GM12891 (cell line): ENCODE measurements around the gene RUNX1.

Experiments
- DNase-seq: peaks from one replicate; pipeline ENCODE4 v3.0.0; 2011; ENCODE audit warnings: low spot score; ENCODE audit not compliant: insufficient read length
- FAIRE-seq: peaks from 2 replicates; lab custom pipeline; 2011; peaks lifted over from hg19 to GRCh38; lab: Jason Lieb, UNC
- PAX5 ChIP-seq: IDR thresholded peaks from 2 replicates; pipeline ENCODE4 v1.6.1; 2011; ENCODE audit warnings: low read length, moderate library complexity, mild to moderate bottlenecking; ENCODE audit not compliant: insufficient read depth, severe bottlenecking
- POLR2A ChIP-seq: IDR thresholded peaks from 2 replicates; pipeline ENCODE4 v1.6.1; 2011; ENCODE audit warnings: low read depth, low read length, control low read depth
- POLR2AphosphoS5 ChIP-seq: IDR thresholded peaks from 2 replicates; pipeline ENCODE4 v1.6.1; 2011; ENCODE audit warnings: low read depth, low read length, control low read depth
- POU2F2 ChIP-seq: IDR thresholded peaks from 2 replicates; pipeline ENCODE4 v1.6.1; 2011; ENCODE audit warnings: low read depth, mild to moderate bottlenecking, control low read depth, low read length, moderate library complexity
- SPI1 ChIP-seq: IDR thresholded peaks from 2 replicates; pipeline ENCODE4 v1.6.1; 2011; ENCODE audit warnings: low read depth, low read length, control low read depth
- TAF1 ChIP-seq: IDR thresholded peaks from 2 replicates; pipeline ENCODE4 v1.6.1; 2011; ENCODE audit warnings: low read depth, low read length, control low read depth

Gene RUNX1

GRCh38 chr21:34905218-34905537 is 143.9 kb downstream of the RUNX1 start:
- no peak for FAIRE-seq
- no peak for TF ChIP-seq SPI1
- TF ChIP-seq POLR2A, result no peak
- TF ChIP-seq POU2F2, result no peak
- TF ChIP-seq TAF1, result no peak
- TF ChIP-seq PAX5, result no peak
- no peak for TF ChIP-seq POLR2AphosphoS5

GRCh38 chr21:34904526-34905217 is 144.4 kb downstream of the RUNX1 start:
- no peak for FAIRE-seq
- DNase-seq, result no peak
- TF ChIP-seq PAX5, result no peak
- TF ChIP-seq POLR2A, result no peak
- no peak for TF ChIP-seq TAF1
- TF ChIP-seq SPI1, result no peak
- TF ChIP-seq POU2F2, result no peak
- no peak for TF ChIP-seq POLR2AphosphoS5

More at GRCh38 chr21:34905218-34905537, 143.9 kb downstream of the RUNX1 start:
- DNase-seq, result no peak

DNA sequence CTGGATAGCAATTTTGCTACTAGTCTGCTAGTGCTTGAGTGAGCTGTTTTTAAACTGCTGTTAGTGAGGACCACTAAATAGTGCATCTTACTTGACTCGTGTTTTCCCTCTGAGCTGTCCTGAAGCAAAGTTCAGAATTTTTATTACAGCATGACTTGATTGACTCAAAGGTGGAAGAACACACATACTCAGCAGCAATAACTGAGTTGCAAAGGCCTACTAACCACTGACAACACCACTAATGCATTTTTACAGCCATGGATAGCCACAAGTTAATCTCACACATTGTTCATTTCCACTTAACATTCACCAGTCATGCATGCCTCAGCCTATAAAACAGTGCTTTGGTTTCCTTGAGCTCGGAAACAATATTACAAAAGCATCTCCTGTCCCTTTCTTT is 148.7 kb downstream of the RUNX1 start:
- no peak for DNase-seq
- TF ChIP-seq PAX5 (no peak), POU2F2 (no peak), TAF1 (no peak), SPI1 (no peak), POLR2AphosphoS5 (no peak), POLR2A (no peak)
- no peak for FAIRE-seq

- TF ChIP-seq PAX5 (no peak), TAF1 (no peak), POLR2A (no peak), POLR2AphosphoS5 (no peak), POU2F2 (no peak), SPI1 (no peak)
- DNase-seq, result no peak
- no peak for FAIRE-seq
Measured at GRCh38 chr21:34899760-34900159, 149.3 kb downstream of the RUNX1 start.

- DNase-seq, result no peak
- FAIRE-seq, result no peak
- TF ChIP-seq POLR2AphosphoS5, result no peak
Measured at GRCh38 chr21:34899302-34899701, 149.8 kb downstream of the RUNX1 start.

GRCh38 chr21:34897828-34898227 is 151.3 kb downstream of the RUNX1 start:
- DNase-seq (no peak), FAIRE-seq (no peak)
- TF ChIP-seq POLR2A (no peak), TAF1 (no peak)

DNA sequence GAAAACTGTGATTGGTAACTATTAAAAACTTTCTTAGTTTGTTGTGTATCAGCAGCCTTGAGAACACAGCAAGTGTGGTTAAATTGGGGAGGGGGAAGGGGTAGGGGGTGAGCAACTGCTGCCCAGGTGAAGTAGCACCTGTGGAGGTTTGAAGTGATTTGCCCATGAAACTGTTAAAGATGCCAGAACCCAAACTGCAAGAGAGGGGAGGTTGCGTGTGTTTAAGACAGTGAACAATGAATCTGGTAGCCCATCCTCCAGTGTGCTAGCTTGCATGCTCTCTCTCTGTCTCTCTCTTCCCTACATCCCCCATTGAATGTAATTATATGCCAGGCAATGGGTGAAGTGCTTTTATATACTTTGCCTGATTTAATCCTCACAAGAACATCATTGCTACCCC is 154.7 kb downstream of the RUNX1 start:
- FAIRE-seq, result no peak
- no peak for TF ChIP-seq SPI1
- TF ChIP-seq POU2F2, result no peak
- no peak for TF ChIP-seq PAX5
- TF ChIP-seq POLR2A, result no peak
- no peak for TF ChIP-seq TAF1
- no peak for TF ChIP-seq POLR2AphosphoS5
- no peak for DNase-seq

DNA sequence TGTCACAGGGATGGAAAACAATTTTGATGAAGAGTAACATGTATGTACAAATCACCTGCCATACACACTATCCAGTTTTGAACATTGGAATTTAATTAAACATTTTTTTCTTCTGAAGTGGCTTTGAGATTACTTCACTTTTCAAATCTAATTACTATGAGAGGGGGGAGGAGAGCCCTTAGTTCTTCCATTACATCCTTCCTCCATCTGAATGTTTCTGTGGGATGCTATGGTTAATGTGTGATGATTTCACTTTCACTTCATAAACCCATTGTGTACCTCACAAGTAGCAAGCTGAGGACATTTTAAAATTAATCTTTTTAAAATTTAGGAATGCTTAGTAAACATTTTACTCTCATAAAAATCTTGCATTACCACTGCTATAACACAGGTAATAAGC is 156.9 kb downstream of the RUNX1 start:
- no peak for DNase-seq
- TF ChIP-seq POLR2A, result no peak
- no peak for TF ChIP-seq SPI1
- no peak for TF ChIP-seq TAF1
- no peak for TF ChIP-seq PAX5
- no peak for TF ChIP-seq POLR2AphosphoS5
- TF ChIP-seq POU2F2, result no peak
- no peak for FAIRE-seq

- TF ChIP-seq POLR2AphosphoS5 (no peak), SPI1 (no peak), PAX5 (no peak), POU2F2 (no peak), TAF1 (no peak), POLR2A (no peak)
- FAIRE-seq (no peak), DNase-seq (no peak)
Measured at GRCh38 chr21:34891613-34891943, 157.5 kb downstream of the RUNX1 start.

DNA sequence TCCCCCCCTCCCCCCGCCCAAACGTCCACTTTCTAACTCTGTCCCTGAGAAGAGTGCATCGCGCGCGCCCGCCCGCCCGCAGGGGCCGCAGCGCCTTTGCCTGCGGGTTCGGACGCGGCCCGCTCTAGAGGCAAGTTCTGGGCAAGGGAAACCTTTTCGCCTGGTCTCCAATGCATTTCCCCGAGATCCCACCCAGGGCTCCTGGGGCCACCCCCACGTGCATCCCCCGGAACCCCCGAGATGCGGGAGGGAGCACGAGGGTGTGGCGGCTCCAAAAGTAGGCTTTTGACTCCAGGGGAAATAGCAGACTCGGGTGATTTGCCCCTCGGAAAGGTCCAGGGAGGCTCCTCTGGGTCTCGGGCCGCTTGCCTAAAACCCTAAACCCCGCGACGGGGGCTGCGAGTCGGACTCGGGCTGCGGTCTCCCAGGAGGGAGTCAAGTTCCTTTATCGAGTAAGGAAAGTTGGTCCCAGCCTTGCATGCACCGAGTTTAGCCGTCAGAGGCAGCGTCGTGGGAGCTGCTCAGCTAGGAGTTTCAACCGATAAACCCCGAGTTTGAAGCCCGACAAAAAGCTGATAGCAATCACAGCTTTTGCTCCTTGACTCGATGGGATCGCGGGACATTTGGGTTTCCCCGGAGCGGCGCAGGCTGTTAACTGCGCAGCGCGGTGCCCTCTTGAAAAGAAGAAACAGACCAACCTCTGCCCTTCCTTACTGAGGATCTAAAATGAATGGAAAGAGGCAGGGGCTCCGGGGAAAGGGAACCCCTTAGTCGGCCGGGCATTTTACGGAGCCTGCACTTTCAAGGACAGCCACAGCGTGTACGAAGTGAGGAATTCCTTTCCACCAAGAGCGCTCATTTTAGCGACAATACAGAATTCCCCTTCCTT is 158.1 kb downstream of the RUNX1 start:
- DNase-seq, result no peak
- peak; percentile 43 for FAIRE-seq
- no peak; the same call in 1 of the 2 replicates for TF ChIP-seq POLR2AphosphoS5
- no peak for TF ChIP-seq POLR2A
- TF ChIP-seq SPI1, result no peak
- no peak for TF ChIP-seq PAX5
- TF ChIP-seq TAF1, result no peak
- no peak for TF ChIP-seq POU2F2

- FAIRE-seq (no peak), DNase-seq (no peak)
- TF ChIP-seq POLR2A (no peak), POU2F2 (no peak), POLR2AphosphoS5 (no peak), PAX5 (no peak), TAF1 (no peak), SPI1 (no peak)
Measured at GRCh38 chr21:34890470-34890723, 158.7 kb downstream of the RUNX1 start.
